Daoy (cell line): ENCODE measurements around the gene MED22. TPM values are rescaled to one million over a fixed set of nuclear protein-coding genes. Genes with fewer than 3 reads are reported as not detected.
"Not testable (repeated sequence)": the region's sequence is repeated elsewhere in the genome, so short reads cannot be mapped to it uniquely, and the experiment has no call there.

Experiments used
- DNase-seq: peaks from one replicate; pipeline ENCODE4 v3.0.0-alpha.2; 2015; ENCODE audit warnings: low read depth
- total RNA-seq: library from RNA; depleted of rRNA; stranded (reverse); fragments of >200 nt; shearing (Covaris generic); gene quantifications from 2 replicates; pipeline ENCODE4 v1.2.3, GENCODE V29; 2014; rRNA removed

The MED22 gene
- total RNA-seq, 1 experiment from 2014 or later = 28.2 TPM

DNA sequence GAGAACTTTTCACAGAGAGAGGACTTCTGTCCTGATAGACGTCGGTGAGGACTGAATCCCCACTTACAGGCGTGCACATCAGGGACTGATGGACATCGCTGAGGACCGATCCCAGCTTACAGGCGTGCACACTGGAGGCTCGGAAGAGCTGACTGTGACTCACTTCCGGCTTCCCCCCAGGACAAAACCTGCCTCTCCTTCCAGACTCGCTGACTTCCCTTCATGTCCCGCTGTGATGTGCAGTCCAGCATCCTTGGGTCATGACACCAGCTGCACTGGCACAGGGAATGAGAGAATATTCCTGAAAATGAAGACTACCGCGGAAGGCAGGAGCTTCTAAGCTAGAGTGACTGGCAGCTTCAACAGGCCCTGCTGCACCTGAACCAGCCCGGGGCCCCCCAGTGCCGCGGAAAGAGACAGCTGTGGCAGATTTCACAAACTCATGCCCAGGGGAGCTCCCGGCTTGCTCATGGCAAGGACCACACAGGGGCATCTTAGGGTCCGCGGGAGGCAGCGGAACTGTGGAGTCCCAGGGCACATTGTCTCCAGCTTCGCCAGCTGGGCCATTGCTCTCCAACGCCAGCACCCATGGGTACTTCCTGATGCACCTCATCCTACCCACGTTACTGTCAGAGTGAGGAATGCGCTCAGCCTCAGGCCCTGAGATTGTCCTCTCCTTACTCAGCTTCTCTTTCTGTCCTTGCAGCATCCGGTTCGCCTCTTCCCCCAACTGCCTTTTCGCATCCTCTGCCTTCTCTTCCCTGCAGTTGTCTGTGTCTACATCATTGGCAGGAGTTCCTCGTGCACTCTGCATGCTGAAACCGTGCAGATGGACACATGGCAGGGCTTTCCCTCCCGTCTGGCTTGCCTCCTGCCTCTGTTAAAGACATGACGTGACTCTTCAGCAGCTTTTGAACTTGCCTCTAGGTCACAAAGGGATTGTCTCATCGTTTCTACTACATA is 41.4 kb downstream of the MED22 start:
- DNase-seq = peak; percentile 76

DNA sequence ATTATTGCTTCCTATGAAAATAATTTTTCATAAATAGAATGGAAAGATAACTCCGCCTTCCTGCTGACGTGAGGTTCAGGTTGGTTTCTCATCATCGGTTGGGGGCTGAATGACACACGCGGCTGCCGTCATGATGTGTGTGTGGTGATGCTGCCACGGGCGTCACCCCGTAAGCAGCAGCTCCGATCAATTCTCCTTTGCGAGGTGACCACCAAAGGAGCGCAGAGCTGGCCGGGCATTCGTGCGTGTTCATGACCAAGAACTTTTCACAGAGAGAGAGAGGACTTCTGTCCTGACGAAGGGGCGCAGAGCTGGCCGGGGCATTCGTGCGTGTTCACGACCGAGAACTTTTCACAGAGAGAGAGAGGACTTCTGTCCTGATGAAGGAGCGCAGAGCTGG is 42.2 kb downstream of the MED22 start:
- no peak for DNase-seq

DNA sequence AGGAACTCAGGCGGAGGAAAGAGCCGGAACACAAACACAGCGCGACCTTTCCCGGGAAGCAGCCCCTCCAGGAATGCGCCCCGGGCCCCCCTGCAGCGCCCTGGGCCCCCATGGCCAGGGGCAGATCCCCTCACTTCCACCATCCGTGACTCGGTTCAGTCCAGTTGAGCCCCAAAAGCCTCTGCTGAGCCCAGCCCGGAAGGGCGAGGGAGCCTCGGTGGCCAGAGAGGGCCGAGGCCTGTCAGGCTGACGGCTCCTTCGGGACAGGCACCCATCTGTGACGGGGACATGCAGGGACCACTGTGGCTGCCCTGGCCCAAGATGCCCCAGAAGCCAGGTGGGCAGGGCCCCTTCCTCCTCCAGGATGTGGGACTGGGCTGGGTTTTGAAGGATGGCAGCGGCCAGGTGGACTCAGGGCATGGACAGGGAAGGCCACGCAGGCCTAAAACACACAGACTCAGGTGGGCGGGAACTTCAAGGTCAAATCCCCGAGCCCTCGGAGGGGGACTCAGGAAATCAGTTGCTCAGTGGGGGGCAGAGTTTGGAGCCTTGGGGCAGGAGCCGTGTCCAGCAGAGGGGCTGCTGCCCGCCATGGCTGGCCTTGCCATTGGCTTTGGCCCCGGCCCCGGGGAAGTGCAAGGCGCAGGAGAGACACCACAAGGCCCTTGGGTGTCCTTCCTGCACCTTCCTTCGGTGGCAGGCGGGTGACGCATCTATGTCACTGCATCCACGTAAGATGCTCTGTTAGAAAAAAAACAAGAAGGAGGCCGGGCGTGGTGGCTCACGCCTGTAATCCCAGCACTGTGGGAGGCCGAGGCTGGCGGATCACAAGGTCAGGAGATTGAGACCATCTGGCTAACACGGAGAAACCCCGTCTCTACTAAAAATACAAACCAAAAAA is 43.2 kb downstream of the MED22 start:
- DNase-seq = no peak

DNA sequence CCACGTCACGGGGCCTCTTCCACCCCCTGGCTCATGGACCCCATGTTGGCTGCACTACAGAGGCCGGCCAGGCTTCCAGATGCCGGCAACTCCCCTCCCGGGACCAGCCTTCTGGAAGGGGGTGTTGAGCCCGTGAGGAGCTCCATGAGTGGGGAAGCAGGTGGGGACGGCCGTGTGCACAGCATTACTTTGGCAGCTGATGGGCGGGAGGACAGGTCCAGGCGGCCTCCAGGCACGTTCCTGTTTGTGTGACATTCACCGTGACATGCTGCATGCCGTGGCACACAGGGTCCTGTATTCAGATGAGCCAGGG is 43.8 kb downstream of the MED22 start:
- DNase-seq = no peak

DNA sequence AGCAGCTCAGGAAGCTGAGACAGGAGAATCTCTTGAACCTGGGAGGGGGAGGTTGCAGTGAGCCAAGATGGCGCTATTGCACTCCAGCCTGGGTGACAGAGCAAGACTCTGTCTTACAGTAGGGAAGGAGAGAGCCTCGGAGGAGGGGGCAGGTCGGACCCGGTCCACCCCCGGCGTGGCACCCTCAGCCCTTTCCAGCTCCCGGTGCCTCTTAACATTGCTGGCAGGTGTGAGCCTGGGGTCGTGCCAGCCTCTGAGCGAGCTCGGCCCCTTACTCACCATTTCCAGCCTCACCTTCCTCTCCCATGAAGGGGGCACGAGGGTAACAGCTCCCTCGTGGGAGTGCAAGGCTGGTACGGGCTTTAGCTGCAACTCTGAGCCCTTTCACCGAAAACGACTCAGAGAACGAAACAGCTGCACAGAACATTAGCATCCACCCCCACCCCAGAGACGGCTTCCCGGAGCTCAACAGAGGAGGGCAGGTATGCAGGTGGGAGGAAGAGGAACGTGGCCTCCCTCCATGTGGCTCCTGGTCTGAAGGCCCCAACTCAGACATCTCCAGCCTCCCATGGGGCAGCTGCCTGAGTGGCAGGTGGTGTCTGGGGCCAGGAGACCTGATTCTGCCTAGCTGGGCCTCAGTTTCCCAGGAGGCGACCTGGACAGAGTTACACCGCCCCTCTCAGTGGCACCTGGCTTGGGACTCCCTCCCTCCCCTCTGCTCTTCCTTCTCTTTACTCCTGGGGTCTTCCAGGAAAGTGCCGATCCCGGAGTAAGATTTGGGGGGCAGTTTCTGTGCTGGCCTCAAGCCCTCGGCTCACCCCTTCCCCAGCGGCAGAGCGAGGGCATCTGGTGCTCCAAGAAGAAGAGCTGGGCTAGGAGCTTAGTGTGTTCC is 44.4 kb downstream of the MED22 start:
- DNase-seq = no peak

DNA sequence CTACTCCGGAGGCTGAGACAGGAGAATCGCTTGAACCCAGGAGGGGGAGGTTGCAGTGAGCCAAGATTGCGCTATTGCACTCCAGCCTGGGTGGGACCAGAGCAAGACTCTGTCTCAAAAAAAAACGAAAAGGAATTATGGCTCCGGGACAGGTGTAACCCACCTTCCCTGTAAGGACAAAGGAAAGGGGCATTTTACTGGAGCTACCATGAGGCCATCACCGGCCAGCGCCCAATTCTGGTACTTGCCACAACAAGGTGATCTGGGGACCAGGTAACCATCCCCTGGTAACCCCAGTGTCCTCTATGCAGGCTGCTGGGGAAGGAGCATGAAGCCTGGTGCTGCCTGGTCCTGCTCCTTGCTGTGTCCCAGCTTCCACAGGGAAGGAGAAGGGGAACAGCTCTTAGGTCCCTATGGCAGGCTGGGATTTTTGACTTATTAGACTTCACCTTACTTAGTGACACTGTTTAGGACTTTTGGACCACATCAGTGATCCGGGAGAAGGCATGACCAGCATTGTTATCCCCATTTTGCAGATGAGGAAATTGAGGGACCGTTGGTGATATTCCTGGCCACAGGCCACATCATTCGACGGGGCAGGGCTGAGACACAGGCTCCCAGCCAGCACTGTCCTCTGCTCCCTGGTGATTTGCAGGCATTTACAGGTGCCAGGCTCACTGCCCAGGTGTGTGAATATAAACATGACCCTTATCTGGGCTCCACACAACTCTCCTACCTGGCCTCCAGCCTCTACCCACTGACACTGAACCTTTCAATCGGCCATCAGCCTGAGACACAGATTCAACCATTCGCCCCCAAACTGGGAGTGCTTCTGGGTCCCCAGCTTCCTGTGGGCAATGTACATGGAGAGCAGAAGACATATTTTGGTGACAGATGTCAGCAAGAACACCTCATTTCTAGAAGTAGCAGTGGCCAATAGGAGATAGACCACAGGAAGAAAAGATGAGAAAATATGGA is 46.4 kb downstream of the MED22 start:
- DNase-seq = no peak

DNA sequence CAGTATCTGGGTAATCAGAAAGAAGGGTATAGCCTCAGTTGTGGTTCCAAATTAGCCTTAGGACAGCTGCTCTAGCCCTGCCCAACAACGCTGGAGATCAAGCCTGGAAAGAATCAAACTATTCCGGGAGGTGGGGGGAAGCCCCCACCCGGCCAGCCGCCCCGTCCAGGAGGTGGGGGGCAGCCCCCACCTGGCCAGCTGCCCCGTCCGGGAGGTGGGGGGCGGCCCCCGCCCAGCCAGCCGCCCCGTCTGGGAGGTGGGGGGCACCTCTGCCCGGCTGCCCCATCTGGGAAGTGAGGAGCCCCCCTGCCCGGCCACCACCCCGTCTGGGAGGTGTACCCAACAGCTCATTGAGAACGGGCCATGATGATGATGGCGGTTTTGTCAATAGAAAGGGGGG is 47.9 kb downstream of the MED22 start:
- not testable (repeated sequence) for DNase-seq

DNA sequence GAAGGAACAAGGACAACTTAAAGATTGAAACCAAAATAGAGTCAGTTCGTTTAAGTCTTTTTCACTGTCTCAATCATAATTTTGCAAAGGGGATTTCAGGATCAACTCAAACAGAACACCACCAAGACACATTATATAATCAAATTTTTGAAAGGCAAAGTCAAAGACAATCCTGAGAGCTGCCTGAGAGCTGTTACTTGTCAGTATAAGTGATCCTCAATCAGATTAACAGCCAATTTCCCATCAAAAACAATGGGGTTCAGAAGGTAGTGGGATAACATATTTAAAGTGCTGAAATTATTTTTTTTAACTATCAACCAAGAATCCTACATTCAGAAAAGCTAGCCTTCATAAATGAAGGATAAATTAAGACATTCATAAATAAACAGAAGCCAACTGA is 53.7 kb downstream of the MED22 start:
- DNase-seq = no peak

DNA sequence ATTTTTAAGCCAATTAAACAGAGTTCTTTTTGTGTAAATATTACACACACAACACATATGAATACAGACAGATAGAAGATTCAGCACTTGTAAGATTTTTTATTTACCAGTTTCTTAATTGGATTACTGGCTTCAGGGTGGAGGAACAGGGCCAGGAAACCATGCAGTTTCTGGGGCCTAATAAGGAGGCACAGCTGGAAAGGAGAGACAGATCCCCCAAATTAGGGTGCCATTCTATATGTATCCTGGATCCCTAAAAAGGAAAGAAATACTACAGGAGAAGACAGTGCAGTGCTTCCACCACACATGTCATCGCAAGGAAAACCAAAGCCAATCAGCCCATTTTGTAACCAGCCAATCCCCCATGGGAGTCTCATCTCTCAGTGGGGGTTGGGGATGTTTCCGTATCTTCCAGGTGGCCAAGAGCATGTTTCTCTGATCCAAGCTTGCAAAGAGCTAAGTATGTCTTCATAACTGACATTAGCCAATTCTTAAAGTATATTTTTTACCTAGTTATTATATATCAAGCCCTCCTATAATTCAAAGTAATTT is 57.1 kb downstream of the MED22 start:
- no peak for DNase-seq

Other genes starting within 250 kb of the MED22 start
- gene RALGDS, start 226.9 kb downstream of the MED22 start, total RNA-seq = 21.5 and 21.8 TPM in 2 replicates
- 6.4 and 13.9 TPM in 2 replicates for gene GBGT1, start 184.2 kb downstream of the MED22 start, total RNA-seq
- not detected in 2 replicates for gene OBP2B, start 138.9 kb downstream of the MED22 start, total RNA-seq
- not detected in 2 replicates for gene ABO, start 72.9 kb downstream of the MED22 start, total RNA-seq
- gene SURF6, start 11.9 kb downstream of the MED22 start, total RNA-seq = 33.6 and 52.9 TPM in 2 replicates
- gene RPL7A, start 87 bp upstream of the MED22 start, total RNA-seq = 4,321 and 4,992 TPM in 2 replicates
- 46.4 and 57.8 TPM in 2 replicates for gene SURF1, start 8.4 kb upstream of the MED22 start, total RNA-seq
- gene SURF2, start 8.4 kb upstream of the MED22 start, total RNA-seq = 56.2 and 82.3 TPM in 2 replicates
- gene SURF4, start 27.9 kb upstream of the MED22 start, total RNA-seq = 477 and 493 TPM in 2 replicates
- gene STKLD1, start 28.2 kb upstream of the MED22 start, total RNA-seq = 0.17 and 1.6 TPM in 2 replicates
- gene REXO4, start 69.9 kb upstream of the MED22 start, total RNA-seq = 30.4 and 32.8 TPM in 2 replicates
- gene ADAMTS13, start 74.2 kb upstream of the MED22 start, total RNA-seq = 0.27 and 1.3 TPM in 2 replicates
- gene CACFD1, start 111.8 kb upstream of the MED22 start, total RNA-seq = 2.6 and 3.8 TPM in 2 replicates
- gene SLC2A6, start 131.0 kb upstream of the MED22 start, total RNA-seq = 29.2 and 30.9 TPM in 2 replicates
- not detected in 2 replicates for gene MYMK, start 176.8 kb upstream of the MED22 start, total RNA-seq
- 0.03 TPM in 1 of 2 replicates, not detected in the other for gene ADAMTSL2, start 186.6 kb upstream of the MED22 start, total RNA-seq